Vagina (tissue), 2 donors: ENCODE measurements around the gene FREM2. TPM values are rescaled to one million over a fixed set of nuclear protein-coding genes. Genes with fewer than 3 reads are reported as not detected.

Source experiments
- DNase-seq, 2 donors: peaks; one replicate each; pipeline ENCODE4 v3.0.0-alpha.2; 2017; ENCODE audit errors: extremely low spot score in 2 of 2
- H3K27ac ChIP-seq: fragments of 200-600 bp; sonication (generic); one replicate; pipeline ENCODE4 v1.5.1; 2019
- H3K27me3 ChIP-seq: fragments of 200-600 bp; sonication (generic); one replicate; pipeline ENCODE4 v1.5.1; 2019
- H3K36me3 ChIP-seq, 2 donors: fragments of 200-600 bp; sonication (generic); one replicate each; pipeline ENCODE4 v1.5.1; 2017 to 2019
- H3K4me1 ChIP-seq: fragments of 200-600 bp; sonication (generic); one replicate; pipeline ENCODE4 v1.5.1; 2019
- H3K4me3 ChIP-seq, 2 donors: fragments of 200-600 bp; sonication (generic); 1 replicate in 1 of 2; 2 replicates in 1 of 2; pipeline ENCODE4 v1.5.1; 2016 to 2019
- H3K9me3 ChIP-seq: fragments of 200-600 bp; sonication (generic); one replicate; pipeline ENCODE4 v1.5.1; 2019
- CTCF ChIP-seq, 3 experiments: fragments of 450-650 bp in 2 of 3; fragments of 200-600 bp in 1 of 3; sonication (generic) in 1 of 3; IDR thresholded peaks; one replicate each; pipeline ENCODE4 v1.5.1; 2017 to 2019; ENCODE audit warnings: antibody characterized with exemption in 3 of 3, mild to moderate bottlenecking in 2 of 3, moderate library complexity in 2 of 3
- POLR2A ChIP-seq, 2 donors: fragments of 450-650 bp; IDR thresholded peaks; one replicate each; pipeline ENCODE4 v1.6.1; 2017; ENCODE audit warnings: antibody characterized with exemption in 2 of 2, mild to moderate bottlenecking in 2 of 2, moderate library complexity in 2 of 2
- POLR2AphosphoS5 ChIP-seq, 2 donors: sonication (generic); formaldehyde crosslinking; IDR thresholded peaks; one replicate each; pipeline ENCODE4 v1.9.0; 2017; ENCODE audit warnings: antibody characterized with exemption in 2 of 2, mild to moderate bottlenecking in 2 of 2, low read depth in 1 of 2; ENCODE audit not compliant: insufficient read depth in 1 of 2
- intact Hi-C: fragments of 100-400 bp; cut with DNase I; formaldehyde crosslinking; loops from one replicate; pipeline ENCODE4 v1.15.1; 2023
- total RNA-seq: library from RNA; depleted of rRNA; stranded (reverse); fragments of >200 nt; gene quantifications from one replicate; pipeline ENCODE4 v1.2.3, GENCODE V29; 2016

Gene FREM2
- total RNA-seq, 1 donor from 2014 or later: 0.98 TPM

- TF ChIP-seq CTCF (IDR thresholded peaks at IDR 0.05) (no peak), POLR2AphosphoS5 (IDR thresholded peaks at IDR 0.05; ENCODE audit: insufficient read depth in 1 of 2, low read depth in 1 of 2) (no peak), POLR2A (IDR thresholded peaks at IDR 0.05) (no peak)
- Histone ChIP-seq H3K4me3 (no peak overlapping the region), H3K4me1 (peaks cover 22% of the 10 kb centered on the region), H3K27me3 (no peaks in the 10 kb centered on the region), H3K36me3 (no peaks in the 10 kb centered on the region), H3K9me3 (no peaks in the 10 kb centered on the region), H3K27ac (no peak overlapping the region)
- intact Hi-C loops: no loop called here
- no peak for DNase-seq
Observed at GRCh38 chr13:38688674-38689073, 1.8 kb downstream of the FREM2 start.

- intact Hi-C loops: no loop called here
- Histone ChIP-seq H3K27me3 (no peaks in the 10 kb centered on the region), H3K27ac (no peak overlapping the region), H3K9me3 (no peaks in the 10 kb centered on the region), H3K4me1 (peaks cover 22% of the 10 kb centered on the region), H3K36me3 (no peaks in the 10 kb centered on the region), H3K4me3 (no peak overlapping the region)
- no peak for DNase-seq
- TF ChIP-seq POLR2A (IDR thresholded peaks at IDR 0.05) (no peak), CTCF (IDR thresholded peaks at IDR 0.05) (no peak), POLR2AphosphoS5 (IDR thresholded peaks at IDR 0.05; ENCODE audit: insufficient read depth in 1 of 2, low read depth in 1 of 2) (no peak)
Observed at GRCh38 chr13:38690231-38690630, 3.4 kb downstream of the FREM2 start.

GRCh38 chr13:38693168-38693567, 6.3 kb downstream of the FREM2 start:
- intact Hi-C loops: no loop called here
- no peak overlapping the region for H3K27ac ChIP-seq
- no peaks in the 10 kb centered on the region for H3K4me1 ChIP-seq
- H3K27me3 ChIP-seq: no peaks in the 10 kb centered on the region
- no peak overlapping the region for H3K4me3 ChIP-seq
- DNase-seq: no peak
- H3K36me3 ChIP-seq: no peaks in the 10 kb centered on the region
- no peaks in the 10 kb centered on the region for H3K9me3 ChIP-seq
- no peak for TF ChIP-seq CTCF (IDR thresholded peaks at IDR 0.05)
- TF ChIP-seq POLR2AphosphoS5 (IDR thresholded peaks at IDR 0.05; ENCODE audit: insufficient read depth in 1 of 2, low read depth in 1 of 2): no peak
- no peak for TF ChIP-seq POLR2A (IDR thresholded peaks at IDR 0.05)

- Histone ChIP-seq H3K4me1 (no peaks in the 10 kb centered on the region), H3K27ac (no peak overlapping the region), H3K4me3 (no peak overlapping the region), H3K9me3 (no peaks in the 10 kb centered on the region), H3K36me3 (no peaks in the 10 kb centered on the region), H3K27me3 (no peaks in the 10 kb centered on the region)
- no peak for DNase-seq
- TF ChIP-seq CTCF (IDR thresholded peaks at IDR 0.05): no peak
- no peak for TF ChIP-seq POLR2AphosphoS5 (IDR thresholded peaks at IDR 0.05; ENCODE audit: insufficient read depth in 1 of 2, low read depth in 1 of 2)
- TF ChIP-seq POLR2A (IDR thresholded peaks at IDR 0.05): no peak
- intact Hi-C loops: no loop called here
Observed at GRCh38 chr13:38693641-38694040, 6.8 kb downstream of the FREM2 start.

- Histone ChIP-seq H3K36me3 (no peaks in the 10 kb centered on the region), H3K27ac (no peak overlapping the region), H3K27me3 (no peaks in the 10 kb centered on the region), H3K9me3 (no peaks in the 10 kb centered on the region), H3K4me1 (no peaks in the 10 kb centered on the region), H3K4me3 (no peak overlapping the region)
- no peak for DNase-seq
- intact Hi-C loops: no loop called here
- TF ChIP-seq POLR2A (IDR thresholded peaks at IDR 0.05) (no peak), POLR2AphosphoS5 (IDR thresholded peaks at IDR 0.05; ENCODE audit: insufficient read depth in 1 of 2, low read depth in 1 of 2) (no peak), CTCF (IDR thresholded peaks at IDR 0.05) (no peak)
Observed at GRCh38 chr13:38697197-38697596, 10.3 kb downstream of the FREM2 start.
